Stomach (tissue), 9 donors: ENCODE measurements around the gene ZNF584. TPM values are rescaled to one million over a fixed set of nuclear protein-coding genes. Genes with fewer than 3 reads are reported as not detected.

Source experiments
- DNase-seq, 2 donors: peaks; one replicate each; pipeline versions ENCODE4 v3.0.0 to v3.0.0-alpha.2; 2013 to 2019
- H3K27ac ChIP-seq, 5 donors: fragments of 200-600 bp in 4 of 5; sonication (generic) in 4 of 5; one replicate each; pipeline ENCODE4 v1.5.1; 2013 to 2019; ENCODE audit warnings: mild to moderate bottlenecking in 1 of 5, moderate library complexity in 1 of 5
- H3K27me3 ChIP-seq, 3 donors: fragments of 200-600 bp; sonication (generic); one replicate each; pipeline ENCODE4 v1.5.1; 2017 to 2019; ENCODE audit warnings: mixed run types in 1 of 3
- H3K36me3 ChIP-seq, 4 donors: fragments of 200-600 bp; sonication (generic); 1 replicate in 3 of 4; 2 replicates in 1 of 4; pipeline ENCODE4 v1.5.1; 2016 to 2019
- H3K4me1 ChIP-seq, 4 donors: fragments of 200-600 bp; sonication (generic); one replicate each; pipeline ENCODE4 v1.5.1; 2016 to 2019
- H3K4me3 ChIP-seq, 4 donors: fragments of 200-600 bp; sonication (generic) in 3 of 4; one replicate each; pipeline ENCODE4 v1.5.1; 2016 to 2019; ENCODE audit warnings: mild to moderate bottlenecking in 1 of 4
- H3K9me3 ChIP-seq, 4 donors: fragments of 200-600 bp; sonication (generic); one replicate each; pipeline ENCODE4 v1.5.1; 2016 to 2019
- EP300 ChIP-seq: sonication (generic); formaldehyde crosslinking; IDR thresholded peaks from one replicate; pipeline ENCODE4 v1.6.1; 2017; ENCODE audit warnings: antibody characterized with exemption
- POLR2A ChIP-seq, 4 donors: fragments of 450-650 bp; IDR thresholded peaks; one replicate each; pipeline ENCODE4 v1.6.1; 2016; ENCODE audit warnings: antibody characterized with exemption in 4 of 4, control low read depth in 2 of 4, mild to moderate bottlenecking in 1 of 4, moderate library complexity in 1 of 4
- POLR2AphosphoS5 ChIP-seq, 3 donors: sonication (generic); formaldehyde crosslinking; IDR thresholded peaks; one replicate each; pipeline ENCODE4 v1.6.1; 2016; ENCODE audit warnings: antibody characterized with exemption in 3 of 3
- WGBS, 5 donors: extraction: QIAGEN DNeasy Blood & Tissue Kit in 3 of 5; methylation state at CpG; one replicate each; pipeline versions ENCODE4 v1.1.5 to v1.1.7; 2013 to 2018; 5-methylcytosine and 5-hydroxymethylcytosine counted together
- intact Hi-C: fragments of 100-400 bp; cut with DNase I; formaldehyde crosslinking; loops from one replicate; pipeline ENCODE4 v1.15.1; 2023; ENCODE audit warnings: low total_unique reads
- polyA plus RNA-seq, 3 donors: library from polyadenylated mRNA; stranded (reverse); fragments of 200-250 nt; gene quantifications; one replicate each; pipeline ENCODE4 v1.2.3, GENCODE V29; 2013
- total RNA-seq, 5 donors: library from RNA; depleted of rRNA; stranded (reverse); fragments of >200 nt; gene quantifications; one replicate each; pipeline versions ENCODE4 v1.1.0 to v1.2.3, GENCODE V29; 2014 to 2016
- TF ChIP-seq, protein P1 (sequence below), 7 experiments: fragments of 450-650 bp in 4 of 7; fragments of 200-600 bp in 3 of 7; sonication (generic) in 3 of 7; IDR thresholded peaks; one replicate each; pipeline ENCODE4 v1.5.1; 2016 to 2019; ENCODE audit warnings: antibody characterized with exemption in 7 of 7, control low read depth in 2 of 7, mild to moderate bottlenecking in 1 of 7
- donor health status: healthy with polysubstance abuse.
- donor health status: Bipolar disorder and iron deficiency.
- donor health status: healthy.

ZNF584 gene
- total and polyA plus RNA-seq, 8 donors, result 5.4 to 114 (median 10.8) TPM; not detected in 1

DNA sequence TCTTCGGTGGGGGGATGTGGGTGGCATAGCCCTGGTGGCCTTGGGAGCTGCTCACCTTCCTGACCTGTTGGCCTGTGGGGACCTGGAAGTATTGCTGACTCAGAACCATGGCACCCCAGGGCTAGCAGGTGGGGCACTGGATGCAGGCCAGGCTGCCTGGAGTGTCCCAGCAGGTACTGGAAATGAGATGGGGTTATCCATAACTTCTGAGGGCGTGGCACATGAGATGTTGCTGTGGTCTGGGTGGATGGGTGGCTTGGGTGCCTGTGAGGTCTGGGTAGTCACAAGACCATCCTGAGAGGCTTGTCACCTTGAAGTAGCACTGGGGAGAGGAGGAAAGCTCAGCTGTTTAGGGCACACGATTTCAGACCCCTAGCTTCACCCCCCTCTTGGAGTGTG is 13.6 kb upstream of the ZNF584 start:
- Histone ChIP-seq H3K27me3 (peaks cover 6 to 38% (median 13%) of the 10 kb centered on the region in 3 donors), H3K4me3 (no peak overlapping the region), H3K36me3 (peaks cover 45 to 55% (median 54%) of the 10 kb centered on the region in 4 donors), H3K27ac (no peak overlapping the region), H3K9me3 (no peaks in the 10 kb centered on the region), H3K4me1 (peaks cover 12 to 50% (median 23%) of the 10 kb centered on the region in 4 donors)
- WGBS, 5 donors, result 43 to 69% (median 67%) methylated on average over 2 to 3 of the region's 3 CpGs
- no peak for TF ChIP-seq EP300
- no peak for TF ChIP-seq POLR2A (IDR thresholded peaks at IDR 0.05)
- TF ChIP-seq, protein P1, sequence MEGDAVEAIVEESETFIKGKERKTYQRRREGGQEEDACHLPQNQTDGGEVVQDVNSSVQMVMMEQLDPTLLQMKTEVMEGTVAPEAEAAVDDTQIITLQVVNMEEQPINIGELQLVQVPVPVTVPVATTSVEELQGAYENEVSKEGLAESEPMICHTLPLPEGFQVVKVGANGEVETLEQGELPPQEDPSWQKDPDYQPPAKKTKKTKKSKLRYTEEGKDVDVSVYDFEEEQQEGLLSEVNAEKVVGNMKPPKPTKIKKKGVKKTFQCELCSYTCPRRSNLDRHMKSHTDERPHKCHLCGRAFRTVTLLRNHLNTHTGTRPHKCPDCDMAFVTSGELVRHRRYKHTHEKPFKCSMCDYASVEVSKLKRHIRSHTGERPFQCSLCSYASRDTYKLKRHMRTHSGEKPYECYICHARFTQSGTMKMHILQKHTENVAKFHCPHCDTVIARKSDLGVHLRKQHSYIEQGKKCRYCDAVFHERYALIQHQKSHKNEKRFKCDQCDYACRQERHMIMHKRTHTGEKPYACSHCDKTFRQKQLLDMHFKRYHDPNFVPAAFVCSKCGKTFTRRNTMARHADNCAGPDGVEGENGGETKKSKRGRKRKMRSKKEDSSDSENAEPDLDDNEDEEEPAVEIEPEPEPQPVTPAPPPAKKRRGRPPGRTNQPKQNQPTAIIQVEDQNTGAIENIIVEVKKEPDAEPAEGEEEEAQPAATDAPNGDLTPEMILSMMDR (IDR thresholded peaks at IDR 0.05), result no peak
- TF ChIP-seq POLR2AphosphoS5 (IDR thresholded peaks at IDR 0.05), result no peak
- no peak for DNase-seq
- intact Hi-C loops, result no loop called here

DNA sequence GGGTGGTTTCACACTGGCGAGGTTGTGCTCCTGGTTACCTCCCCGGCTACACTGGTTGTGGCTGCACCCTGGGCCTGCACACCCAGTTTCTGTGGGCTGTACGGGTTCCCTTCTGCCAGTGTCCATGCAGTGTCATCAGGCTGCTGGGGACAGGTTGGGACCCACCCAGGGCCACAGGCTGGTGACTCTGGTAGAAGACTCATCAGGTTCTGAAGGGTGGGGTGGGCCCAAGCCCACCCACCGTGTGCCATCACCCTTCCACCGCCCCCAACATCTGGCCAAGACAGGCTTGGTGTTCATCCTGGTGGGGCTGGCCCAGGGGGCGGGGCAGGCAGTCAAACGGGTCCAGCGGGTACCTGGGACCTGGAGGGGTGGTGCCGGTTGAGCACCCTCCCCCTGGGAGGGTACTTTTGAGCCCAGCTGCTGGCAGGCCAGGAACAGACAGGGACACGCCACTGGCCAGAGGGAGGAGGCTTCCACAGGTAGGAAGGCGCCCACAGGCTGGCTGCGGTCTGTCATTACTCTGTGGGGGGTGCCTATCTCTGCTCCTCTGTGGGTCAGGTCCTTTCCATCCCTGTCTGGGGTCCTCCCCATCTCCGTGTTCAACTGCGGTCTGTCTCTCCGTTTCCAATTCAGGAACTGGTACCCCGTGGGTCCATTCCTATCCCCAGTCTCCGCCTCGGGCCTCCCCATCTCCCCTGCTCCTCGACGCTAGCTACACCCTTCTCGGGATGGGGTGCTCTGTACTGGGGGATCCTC is 13.1 kb upstream of the ZNF584 start, which contains the start of gene RNF225:
TSS of gene RNF225 (plus strand) at position 437 of the 759 bp plus-strand sequence. CDS start 434 bp downstream, outside the sequence.
- 18 to 27% (median 27%) methylated on average over 16 to 21 of the region's 21 CpGs for WGBS, 5 donors
- DNase-seq, result peak in 1 of 2 donors; percentile 75
- no peak within 1 kb of the TSS for H3K27ac ChIP-seq
- peaks cover 6 to 38% (median 13%) of the 10 kb centered on the region in 3 donors for H3K27me3 ChIP-seq
- no peaks in the 10 kb centered on the region for H3K9me3 ChIP-seq
- H3K36me3 ChIP-seq, result peaks cover 42 to 49% (median 48%) of the 10 kb centered on the region in 4 donors
- H3K4me1 ChIP-seq, result peaks cover 14 to 50% (median 22%) of the 10 kb centered on the region in 4 donors
- peak within 1 kb of the TSS in 2 of 4 donors; percentile 25 to 28 for H3K4me3 ChIP-seq
- intact Hi-C loops, result no loop called here
- TF ChIP-seq POLR2AphosphoS5 (IDR thresholded peaks at IDR 0.05), result peak in 1 of 3 donors; percentile 37
- TF ChIP-seq, protein P1 (IDR thresholded peaks at IDR 0.05), result no peak
- TF ChIP-seq POLR2A (IDR thresholded peaks at IDR 0.05), result no peak

DNA sequence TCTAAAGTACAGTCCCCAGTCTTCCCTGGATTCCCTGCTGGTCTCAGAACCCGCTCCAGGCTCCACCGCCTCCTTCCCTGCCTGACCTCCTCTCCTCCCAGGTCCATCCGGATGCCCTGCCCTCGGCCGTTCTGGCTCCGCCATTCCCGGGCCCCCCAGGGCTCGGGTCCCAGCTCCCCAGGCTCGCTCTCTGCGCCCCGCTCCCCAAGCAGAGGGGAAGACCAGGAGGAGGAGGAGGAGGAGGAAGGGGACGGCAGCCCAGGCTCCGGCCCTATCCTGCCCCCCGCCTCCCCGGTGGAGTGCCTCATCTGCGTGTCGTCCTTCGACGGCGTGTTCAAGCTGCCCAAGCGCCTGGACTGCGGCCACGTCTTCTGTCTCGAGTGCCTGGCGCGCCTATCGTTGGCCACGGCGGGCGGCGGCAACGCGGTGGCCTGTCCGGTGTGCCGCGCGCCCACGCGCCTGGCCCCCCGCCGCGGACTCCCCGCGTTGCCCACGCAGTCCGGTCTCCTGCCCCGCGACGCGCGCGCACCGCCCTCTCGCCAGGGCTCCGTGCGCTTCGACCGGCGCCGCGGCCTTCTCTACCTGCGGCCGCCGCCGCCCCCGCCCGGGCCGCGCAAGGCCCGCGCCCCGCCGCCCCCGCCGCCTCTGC is 12.3 kb upstream of the ZNF584 start:
- peaks cover 38 to 42% (median 41%) of the 10 kb centered on the region in 4 donors for H3K36me3 ChIP-seq
- TF ChIP-seq, protein P1 (IDR thresholded peaks at IDR 0.05), result no peak
- no peak for TF ChIP-seq POLR2A (IDR thresholded peaks at IDR 0.05)
- TF ChIP-seq EP300, result no peak
- no peak for TF ChIP-seq POLR2AphosphoS5 (IDR thresholded peaks at IDR 0.05)
- WGBS, 5 donors, result 4 to 14% (median 5%) methylated on average over 8 to 75 of the region's 75 CpGs
- no peaks in the 10 kb centered on the region for H3K9me3 ChIP-seq
- peaks cover 21 to 51% (median 25%) of the 10 kb centered on the region in 4 donors for H3K4me1 ChIP-seq
- H3K4me3 ChIP-seq, result peak overlapping the region in 2 of 4 donors; percentile 25 to 28
- H3K27ac ChIP-seq, result no peak overlapping the region
- intact Hi-C loops, result no loop called here
- H3K27me3 ChIP-seq, result peaks cover 6 to 38% (median 13%) of the 10 kb centered on the region in 3 donors
- peak in 1 of 2 donors; percentile 45 for DNase-seq
